IMR-90 (cell line): ENCODE results near the gene TCF7L2. TPM values are rescaled to one million over a fixed set of nuclear protein-coding genes. Genes with fewer than 3 reads are reported as not detected.

Experiments
- ATAC-seq: fragments of 200-7000 bp; cut with Tn5 transposase; 2 replicates; pipeline ENCODE4 v1.9.1; 2020; ENCODE audit warnings: low read depth, mild to moderate bottlenecking, moderate library complexity
- BruUV-seq: library from RNA; stranded (reverse); fragments of 400-500 nt; replicated peaks from 2 replicates; lab custom pipeline; 2021; lab: Mats Ljungman, UMichigan
- CTCF ChIA-PET: fragments of 300-600 bp; formaldehyde crosslinking; extraction: SDS; loops from one replicate; lab custom pipeline; 2021; ENCODE audit warnings: antibody characterized with exemption; lab: Yijun Ruan, JAX
- POLR2A ChIA-PET: fragments of 300-600 bp; sonication (Branson Sonifier 250); formaldehyde crosslinking; loops from one replicate; lab custom pipeline; 2022; ENCODE audit warnings: antibody characterized with exemption; ENCODE audit not compliant: unreplicated experiment; lab: Charles Lee
- DNase-seq: peaks from one replicate; pipeline ENCODE4 v3.0.0; 2013
- H2AFZ ChIP-seq: replicated peaks from 2 replicates; pipeline ENCODE3; 2013; ENCODE audit warnings: low read length, mild to moderate bottlenecking; ENCODE audit not compliant: poor library complexity
- H2AK5ac ChIP-seq: 2 replicates; pipeline ENCODE4 v1.6.1; 2013; ENCODE audit warnings: low read depth, low read length, inconsistent platforms
- H2AK9ac ChIP-seq: replicated peaks from 2 replicates; pipeline ENCODE3; 2013; ENCODE audit warnings: mild to moderate bottlenecking, low read depth, low read length, moderate library complexity; ENCODE audit not compliant: poor library complexity
- H2BK120ac ChIP-seq: 2 replicates; pipeline ENCODE4 v1.6.1; 2013; ENCODE audit warnings: low read depth, low read length, inconsistent platforms
- H2BK15ac ChIP-seq: 3 replicates; pipeline ENCODE4 v1.6.1; 2013; ENCODE audit warnings: low read depth, low read length, inconsistent platforms
- H2BK20ac ChIP-seq: 2 replicates; pipeline ENCODE4 v1.6.1; 2013; ENCODE audit warnings: low read depth, mild to moderate bottlenecking, inconsistent platforms, low read length, moderate library complexity
- H2BK5ac ChIP-seq: 2 replicates; pipeline ENCODE4 v1.6.1; 2013; ENCODE audit warnings: mild to moderate bottlenecking, low read depth, low read length, inconsistent platforms; ENCODE audit not compliant: poor library complexity, severe bottlenecking
- H3K14ac ChIP-seq: replicated peaks from 2 replicates; pipeline ENCODE4 v1.6.1; 2013; ENCODE audit warnings: low read depth, low read length, inconsistent platforms
- H3K18ac ChIP-seq: 2 replicates; pipeline ENCODE4 v1.6.1; 2013; ENCODE audit warnings: low read depth, low read length, control low read depth
- H3K23ac ChIP-seq: 2 replicates; pipeline ENCODE4 v1.6.1; 2013; ENCODE audit warnings: low read depth, low read length, inconsistent platforms
- H3K27ac ChIP-seq: 2 replicates; pipeline ENCODE4 v1.5.1; 2013; ENCODE audit warnings: mild to moderate bottlenecking, control low read depth, low read length; ENCODE audit not compliant: insufficient read depth
- H3K27me3 ChIP-seq: 2 replicates; pipeline ENCODE4 v1.6.1; 2013; ENCODE audit warnings: low read length; ENCODE audit not compliant: control insufficient read depth, insufficient read depth
- H3K36me3 ChIP-seq: 2 replicates; pipeline ENCODE4 v1.6.1; 2013; ENCODE audit warnings: low read length, mixed read lengths; ENCODE audit not compliant: control insufficient read depth, insufficient read depth
- H3K4ac ChIP-seq: 2 replicates; pipeline ENCODE4 v1.6.1; 2013; ENCODE audit warnings: low read depth, low read length, inconsistent platforms
- H3K4me1 ChIP-seq: 2 replicates; pipeline ENCODE4 v1.6.1; 2013; ENCODE audit warnings: low read length, mixed read lengths; ENCODE audit not compliant: control insufficient read depth, insufficient read depth
- H3K4me2 ChIP-seq: 2 replicates; pipeline ENCODE4 v1.6.1; 2013; ENCODE audit warnings: low read depth, mild to moderate bottlenecking, control low read depth, low read length, moderate library complexity
- H3K4me3 ChIP-seq: 2 replicates; pipeline ENCODE4 v1.5.1; 2013; ENCODE audit warnings: low read depth, mild to moderate bottlenecking, control low read depth, low read length, moderate library complexity; ENCODE audit not compliant: insufficient read depth
- H3K56ac ChIP-seq: 2 replicates; pipeline ENCODE4 v1.6.1; 2013; ENCODE audit warnings: low read length, inconsistent platforms; ENCODE audit not compliant: insufficient read depth; ENCODE audit errors: extremely low read depth
- H3K79me1 ChIP-seq, 2 experiments: 2 replicates each; pipeline ENCODE4 v1.6.1; 2013; ENCODE audit warnings: low read length in 2 of 2, inconsistent platforms in 1 of 2, low read depth in 1 of 2
- H3K9ac ChIP-seq: 2 replicates; pipeline ENCODE4 v1.6.1; 2013; ENCODE audit warnings: low read depth, low read length, control low read depth
- H3K9me1 ChIP-seq: 2 replicates; pipeline ENCODE4 v1.6.1; 2013; ENCODE audit warnings: low read length, inconsistent platforms; ENCODE audit not compliant: insufficient read depth
- H3K9me3 ChIP-seq: 2 replicates; pipeline ENCODE4 v1.6.1; 2013; ENCODE audit warnings: low read length; ENCODE audit not compliant: control insufficient read depth, insufficient read depth
- H4K20me1 ChIP-seq: 2 replicates; pipeline ENCODE4 v1.6.1; 2013; ENCODE audit warnings: low read length, inconsistent platforms; ENCODE audit not compliant: insufficient read depth
- H4K5ac ChIP-seq: 2 replicates; pipeline ENCODE4 v1.6.1; 2013; ENCODE audit warnings: mild to moderate bottlenecking, low read depth, low read length, control low read depth
- H4K8ac ChIP-seq, 2 experiments: 2 replicates each; pipeline ENCODE4 v1.6.1; 2013; ENCODE audit warnings: low read depth in 2 of 2, low read length in 2 of 2, control low read depth in 1 of 2, inconsistent platforms in 1 of 2
- H4K91ac ChIP-seq: 2 replicates; pipeline ENCODE4 v1.6.1; 2013; ENCODE audit warnings: low read depth, low read length, inconsistent platforms; ENCODE audit not compliant: insufficient read depth
- CEBPB ChIP-seq: IDR thresholded peaks from 2 replicates; pipeline ENCODE4 v1.6.1; 2012; ENCODE audit warnings: low read depth, low read length, improper control_type of control experiment
- CHD1 ChIP-seq: IDR thresholded peaks from 2 replicates; pipeline ENCODE4 v1.6.1; 2012; ENCODE audit warnings: low read depth, low read length, improper control_type of control experiment
- CTCF ChIP-seq: conservative IDR thresholded peaks from 2 replicates; pipeline ENCODE4 v1.5.1; 2012; ENCODE audit warnings: mild to moderate bottlenecking, low read depth, low read length, improper control_type of control experiment
- ELK1 ChIP-seq: fragments of 150-350 bp; IDR thresholded peaks from 2 replicates; pipeline ENCODE4 v1.6.1; 2016; ENCODE audit warnings: low read depth, mild to moderate bottlenecking, low read length, moderate library complexity, borderline replicate concordance
- FOS ChIP-seq: fragments of 150-350 bp; IDR thresholded peaks from 2 replicates; pipeline ENCODE4 v1.6.1; 2016; ENCODE audit warnings: low read depth, low read length
- NFE2L2 ChIP-seq: fragments of 150-350 bp; IDR thresholded peaks from 2 replicates; pipeline ENCODE4 v1.6.1; 2016; ENCODE audit warnings: low read depth, mild to moderate bottlenecking, low read length
- POLR2A ChIP-seq: IDR thresholded peaks from 2 replicates; pipeline ENCODE4 v1.6.1; 2012; ENCODE audit warnings: mild to moderate bottlenecking, low read depth, low read length
- RCOR1 ChIP-seq: IDR thresholded peaks from 2 replicates; pipeline ENCODE4 v1.6.1; 2012; ENCODE audit warnings: mild to moderate bottlenecking, low read length, improper control_type of control experiment; ENCODE audit not compliant: insufficient replicate concordance
- RFX5 ChIP-seq: IDR thresholded peaks from 2 replicates; pipeline ENCODE4 v1.8.0; 2012; ENCODE audit warnings: low read depth, mild to moderate bottlenecking, low read length, moderate library complexity
- SMC3 ChIP-seq: fragments of 150-350 bp; IDR thresholded peaks from 2 replicates; pipeline ENCODE4 v1.6.1; 2016; ENCODE audit warnings: low read depth, mild to moderate bottlenecking, antibody characterized with exemption, low read length, moderate library complexity
- USF2 ChIP-seq: fragments of 150-350 bp; IDR thresholded peaks from 2 replicates; pipeline ENCODE4 v1.6.1; 2017; ENCODE audit warnings: mild to moderate bottlenecking, antibody characterized with exemption, low read length, low read depth
- WGBS, 2 experiments: methylation state at CpG; one replicate each; pipeline versions ENCODE4 v1.1.5 to v1.1.7; 2013; ENCODE audit warnings: missing lambda C conversion rate in 2 of 2; ENCODE audit not compliant: insufficient read length in 1 of 2; ENCODE audit errors: extremely low coverage in 2 of 2; 5-methylcytosine and 5-hydroxymethylcytosine counted together
- dilution Hi-C: fragments of 300-500 bp; cut with HindIII; formaldehyde crosslinking; loops from one replicate; pipeline ENCODE4 v1.14.3; 2018; ENCODE audit warnings: low sequenced_read_pairs; ENCODE audit not compliant: unreplicated experiment
- in situ Hi-C: fragments of 300-500 bp; cut with MboI; formaldehyde crosslinking; loops from 3 replicates; pipeline ENCODE4 v1.14.3; 2019; ENCODE audit warnings: low sequenced_read_pairs, inconsistent platforms, mixed read lengths
- intact Hi-C: fragments of 100-400 bp; cut with micrococcal nuclease; formaldehyde crosslinking; loops from 2 replicates; pipeline ENCODE4 v1.10.0; 2022
- polyA plus RNA-seq, 3 experiments: library from polyadenylated mRNA; depleted of rRNA; stranded (reverse); fragments of >200 nt; gene quantifications; 2 replicates each; pipeline ENCODE4 v1.2.3, GENCODE V29; 2012; ENCODE audit warnings: low replicate concordance in 1 of 3
- total RNA-seq: library from RNA; depleted of rRNA; stranded (reverse); fragments of >200 nt; gene quantifications from 2 replicates; pipeline ENCODE4 v1.2.3, GENCODE V29; 2012

The TCF7L2 gene
- total and polyA plus RNA-seq, 2 of the 4 experiments (the other 2 are of a cell fraction), result 1.3 to 12.2 TPM

- H3K18ac ChIP-seq, result no peak overlapping the region
- peaks cover 31% of the 10 kb centered on the region for H3K9me1 ChIP-seq
- no peak overlapping the region for H3K4ac ChIP-seq
- BruUV-seq, result no TSS peak
- peaks cover 38% of the 10 kb centered on the region for H3K4me1 ChIP-seq
- H4K20me1 ChIP-seq, result peaks cover 33% of the 10 kb centered on the region; the same call in 1 of the 2 replicates
- no peak overlapping the region for H2AFZ ChIP-seq
- no peak overlapping the region for H3K56ac ChIP-seq
- no peak overlapping the region for H3K4me2 ChIP-seq
- 89% methylated on average over 7 of the region's 8 CpGs; no CpG with 5 or more reads in 1 of the 2 experiments for WGBS, 2 experiments
- H3K23ac ChIP-seq, result no peak overlapping the region
- peaks cover 37 to 73% of the 10 kb centered on the region in 2 experiments for H3K79me1 ChIP-seq
- H2BK20ac ChIP-seq, result no peak overlapping the region
- intact Hi-C loops, result no loop called here
- H4K5ac ChIP-seq, result no peak overlapping the region
- in situ Hi-C loops, result no loop called here
- H4K8ac ChIP-seq, result no peak overlapping the region
- ChIA-PET POLR2A (no interaction called here), CTCF (no interaction called here)
- H3K27ac ChIP-seq, result no peak overlapping the region
- no peaks in the 10 kb centered on the region for H3K27me3 ChIP-seq
- no peak overlapping the region for H2AK9ac ChIP-seq
- H2BK120ac ChIP-seq, result no peak overlapping the region
- H2AK5ac ChIP-seq, result no peak overlapping the region
- DNase-seq (no peak), ATAC-seq (no peak)
- H2BK5ac ChIP-seq, result no peak overlapping the region
- no peaks in the 10 kb centered on the region for H3K9me3 ChIP-seq
- no peaks in the 10 kb centered on the region for H3K36me3 ChIP-seq
- H3K14ac ChIP-seq, result no peak overlapping the region
- H4K91ac ChIP-seq, result no peak overlapping the region
- H3K4me3 ChIP-seq, result no peak overlapping the region
- dilution Hi-C loops, result no loop called here
- no peak overlapping the region; the same call in 2 of the 3 replicates for H2BK15ac ChIP-seq
- H3K9ac ChIP-seq, result no peak overlapping the region
- TF ChIP-seq NFE2L2, result no peak
- TF ChIP-seq CTCF, result no peak
- TF ChIP-seq POLR2A, result no peak
- no peak for TF ChIP-seq CEBPB
- no peak for TF ChIP-seq CHD1
- TF ChIP-seq FOS, result no peak
- no peak for TF ChIP-seq SMC3
- TF ChIP-seq ELK1, result no peak
- no peak for TF ChIP-seq RCOR1
- no peak for TF ChIP-seq USF2
- no peak for TF ChIP-seq RFX5
These were observed 11.6 kb downstream of the TCF7L2 start for GRCh38 chr10:112961609-112962008.
